HepG2 (cell line): Measurements from ENCODE around the gene VPS11. TPM values are rescaled to one million over a fixed set of nuclear protein-coding genes. Genes with fewer than 3 reads are reported as not detected.
A peak's percentile ranks its signal among the peaks of the same experiment; 100 is the strongest.

Source experiments
- CCAR2 ChIP-seq: fragments of 200-400 bp; formaldehyde crosslinking; optimal IDR thresholded peaks from 2 replicates; pipeline ENCODE3; 2018; ENCODE audit warnings: low read depth, mild to moderate bottlenecking, low read length, moderate library complexity
- CHCHD3 ChIP-seq: sonication (generic); formaldehyde crosslinking; IDR thresholded peaks from 2 replicates; pipeline ENCODE4 v1.8.0; 2022; ENCODE audit warnings: mild to moderate bottlenecking, missing genetic modification reagents, moderate library complexity
- DRAP1 ChIP-seq: IDR thresholded peaks from 2 replicates; pipeline ENCODE4 v1.6.1; 2016; ENCODE audit warnings: missing genetic modification reagents, missing compliant biosample characterization
- FOSL2 ChIP-seq: sonication (generic); formaldehyde crosslinking; IDR thresholded peaks from 2 replicates; pipeline ENCODE4 v1.4.0; 2020; ENCODE audit warnings: missing genetic modification reagents
- GTF3A ChIP-seq: sonication (generic); formaldehyde crosslinking; conservative IDR thresholded peaks from 2 replicates; pipeline ENCODE4 v1.4.0; 2020; ENCODE audit warnings: mild to moderate bottlenecking, missing genetic modification reagents
- HIVEP1 ChIP-seq: sonication (generic); formaldehyde crosslinking; IDR thresholded peaks from 2 replicates; pipeline ENCODE4 v1.4.0; 2020; ENCODE audit warnings: mild to moderate bottlenecking, missing genetic modification reagents
- KDM3A ChIP-seq: IDR thresholded peaks from 2 replicates; pipeline ENCODE4 v1.6.1; 2018; ENCODE audit warnings: low read depth, missing compliant biosample characterization
- KLF15 ChIP-seq: sonication (generic); formaldehyde crosslinking; IDR thresholded peaks from 2 replicates; pipeline ENCODE4 v1.8.1; 2023; ENCODE audit warnings: borderline replicate concordance, mild to moderate bottlenecking, inconsistent platforms, missing genetic modification reagents, mixed read lengths
- NFAT5 ChIP-seq: sonication (generic); formaldehyde crosslinking; IDR thresholded peaks from 2 replicates; pipeline ENCODE4 v1.4.0; 2020; ENCODE audit warnings: missing genetic modification reagents
- NFYC ChIP-seq: IDR thresholded peaks from 2 replicates; pipeline ENCODE4 v1.6.1; 2016; ENCODE audit warnings: missing genetic modification reagents, missing compliant biosample characterization
- POLR2AphosphoS5 ChIP-seq: IDR thresholded peaks from 2 replicates; pipeline ENCODE4 v1.6.1; 2012; ENCODE audit warnings: low read depth, low read length
- SOX13 ChIP-seq, 3 experiments: fragments of 450-650 bp in 1 of 3; sonication (generic) in 1 of 3; formaldehyde crosslinking in 1 of 3; IDR thresholded peaks in 2 of 3; conservative IDR thresholded peaks in 1 of 3; 2 replicates each; pipeline versions ENCODE4 v1.5.0 to v1.6.1; 2016 to 2020; ENCODE audit warnings: antibody characterized with exemption in 1 of 3, mild to moderate bottlenecking in 1 of 3, missing compliant biosample characterization in 1 of 3, missing genetic modification reagents in 1 of 3, moderate library complexity in 1 of 3
- STAT6 ChIP-seq: sonication (generic); formaldehyde crosslinking; IDR thresholded peaks from 2 replicates; pipeline ENCODE4 v1.4.0; 2020; ENCODE audit warnings: missing genetic modification reagents, mild to moderate bottlenecking, borderline replicate concordance
- THAP7 ChIP-seq: sonication (generic); formaldehyde crosslinking; IDR thresholded peaks from 2 replicates; pipeline ENCODE4 v1.8.1; 2023; ENCODE audit warnings: mild to moderate bottlenecking, missing genetic modification reagents
- THAP9 ChIP-seq: sonication (generic); formaldehyde crosslinking; IDR thresholded peaks from 2 replicates; pipeline ENCODE4; 2020; ENCODE audit warnings: missing genetic modification reagents, mild to moderate bottlenecking, borderline replicate concordance
- polyA plus RNA-seq, 8 experiments: library from polyadenylated mRNA; depleted of rRNA in 3 of 8; stranded (reverse) in 7 of 8; unstranded in 1 of 8; fragments of >200 nt; fragmentation: Illumina TruSeq in 4 of 8; extraction: Trizol in 4 of 8; gene quantifications; 2 replicates each; pipeline versions ENCODE4 v1.2.1 to v1.2.3, GENCODE V29; 2011 to 2016; ENCODE audit warnings: low read depth in 4 of 8, missing spikeins in 1 of 8, mixed read lengths in 1 of 8; ENCODE audit not compliant: insufficient read depth in 1 of 8
- total RNA-seq, 5 experiments: library from RNA; depleted of rRNA; stranded (reverse); fragments of >200 nt; fragmentation: Illumina TruSeq; extraction: Trizol; gene quantifications; 2 replicates each; pipeline ENCODE4 v1.2.3, GENCODE V29; 2016; ENCODE audit warnings: low read depth in 1 of 5

VPS11 gene
- total and polyA plus RNA-seq, 2 of the 13 experiments (the other 11 are each of a cell fraction or from before 2014, with no cell fraction given), result 13.7 to 21.6 TPM

GRCh38 chr11:119095066-119095880 lies 27.7 kb downstream of the VPS11 start (continued):
- TF ChIP-seq POLR2AphosphoS5, result peak; percentile 99
- no peak for TF ChIP-seq CCAR2
- peak; percentile 66 for TF ChIP-seq SOX13 (IDR thresholded peaks at IDR 0.05)
- peak in 1 of 2 experiments; percentile 97; a peak in 3 of 4 replicates for TF ChIP-seq SOX13 (CRISPR knock-in tag; conservative IDR thresholded peaks at IDR 0.05 in 1 of 2, IDR thresholded peaks at IDR 0.05 in 1 of 2)
- no peak for TF ChIP-seq KLF15 (CRISPR knock-in tag)
- peak; percentile 95 for TF ChIP-seq NFYC
- peak; percentile 3; the same call in 1 of the 2 replicates for TF ChIP-seq CHCHD3 (CRISPR knock-in tag)
- 0 out of 2 replicates have a peak, but pooled peaks have one; percentile 34 for TF ChIP-seq THAP7
- TF ChIP-seq STAT6 (CRISPR knock-in tag), result peak; percentile 74; the same call in 1 of the 2 replicates
- TF ChIP-seq FOSL2 (CRISPR knock-in tag), result peak; percentile 28
- peak; percentile 87; the same call in 1 of the 2 replicates for TF ChIP-seq THAP9 (CRISPR knock-in tag)
- peak; percentile 99 for TF ChIP-seq DRAP1 (CRISPR knock-in tag)
- TF ChIP-seq KDM3A (CRISPR knock-in tag), result no peak
- TF ChIP-seq GTF3A (CRISPR knock-in tag), result no peak
- no peak for TF ChIP-seq NFAT5 (CRISPR knock-in tag)
- peak; percentile 72; the same call in 1 of the 2 replicates for TF ChIP-seq HIVEP1 (CRISPR knock-in tag)
